H1 (cell line): ENCODE measurements around the gene C2orf42. TPM values are rescaled to one million over a fixed set of nuclear protein-coding genes. Genes with fewer than 3 reads are reported as not detected.

Source experiments
- BACH1 ChIP-seq: IDR thresholded peaks from 2 replicates; pipeline ENCODE4 v1.6.1; 2012; ENCODE audit warnings: low read length, improper control_type of control experiment
- CEBPB ChIP-seq: IDR thresholded peaks from 2 replicates; pipeline ENCODE4 v1.6.1; 2012; ENCODE audit warnings: low read depth, low read length
- NANOG ChIP-seq: IDR thresholded peaks from 2 replicates; pipeline ENCODE4 v1.6.1; 2011; ENCODE audit warnings: low read length, low read depth, mild to moderate bottlenecking, inconsistent platforms; ENCODE audit not compliant: insufficient read depth, poor library complexity, severe bottlenecking
- NRF1 ChIP-seq: IDR thresholded peaks from 2 replicates; pipeline ENCODE4 v1.6.1; 2011; ENCODE audit warnings: mild to moderate bottlenecking, low read depth, low read length, improper control_type of control experiment
- RXRA ChIP-seq: IDR thresholded peaks from 2 replicates; pipeline ENCODE4 v1.6.1; 2011; ENCODE audit warnings: low read depth, mild to moderate bottlenecking, low read length, moderate library complexity; ENCODE audit not compliant: insufficient read depth
- SP1 ChIP-seq: IDR thresholded peaks from 2 replicates; pipeline ENCODE4 v1.6.1; 2011; ENCODE audit warnings: low read depth, low read length
- TAF1 ChIP-seq: IDR thresholded peaks from 2 replicates; pipeline ENCODE4 v1.6.1; 2011; ENCODE audit warnings: mild to moderate bottlenecking, low read depth, low read length
- polyA plus RNA-seq, 7 experiments: library from polyadenylated mRNA; depleted of rRNA in 3 of 7; stranded (reverse) in 5 of 7; unstranded in 2 of 7; fragments of >200 nt in 5 of 7; fragments of 200-250 nt in 2 of 7; gene quantifications; 1 replicate in 5 of 7; 2 replicates in 1 of 7; 4 replicates in 1 of 7; pipeline versions ENCODE4 v1.2.1 to v1.2.3, GENCODE V29; 2011 to 2013; ENCODE audit warnings: missing spikeins in 2 of 7, mixed read lengths in 2 of 7
- total RNA-seq: library from RNA; stranded (reverse); fragmentation: NEBNext Ultra II Directional; extraction: Animal tissue kit (Norgen Biotek cat#: 25700); gene quantifications from 2 replicates; pipeline ENCODE4 v1.2.1, GENCODE V29; 2021
- TF ChIP-seq, protein P1 (sequence below): fragments of 300-600 bp; sonication (generic); IDR thresholded peaks from 2 replicates; pipeline ENCODE4 v1.7.1; 2012; ENCODE audit warnings: low read length, moderate library complexity, mild to moderate bottlenecking, inconsistent platforms; ENCODE audit not compliant: insufficient replicate concordance
- TF ChIP-seq, protein P2 (sequence below): IDR thresholded peaks from 2 replicates; pipeline ENCODE4 v1.6.1; 2012; ENCODE audit warnings: low read length, inconsistent platforms

Gene C2orf42
- total and polyA plus RNA-seq, 2 of the 8 experiments (the other 6 are each of a cell fraction or from before 2014, with no cell fraction given): 3.9 to 10.7 TPM

- TF ChIP-seq, protein P1, sequence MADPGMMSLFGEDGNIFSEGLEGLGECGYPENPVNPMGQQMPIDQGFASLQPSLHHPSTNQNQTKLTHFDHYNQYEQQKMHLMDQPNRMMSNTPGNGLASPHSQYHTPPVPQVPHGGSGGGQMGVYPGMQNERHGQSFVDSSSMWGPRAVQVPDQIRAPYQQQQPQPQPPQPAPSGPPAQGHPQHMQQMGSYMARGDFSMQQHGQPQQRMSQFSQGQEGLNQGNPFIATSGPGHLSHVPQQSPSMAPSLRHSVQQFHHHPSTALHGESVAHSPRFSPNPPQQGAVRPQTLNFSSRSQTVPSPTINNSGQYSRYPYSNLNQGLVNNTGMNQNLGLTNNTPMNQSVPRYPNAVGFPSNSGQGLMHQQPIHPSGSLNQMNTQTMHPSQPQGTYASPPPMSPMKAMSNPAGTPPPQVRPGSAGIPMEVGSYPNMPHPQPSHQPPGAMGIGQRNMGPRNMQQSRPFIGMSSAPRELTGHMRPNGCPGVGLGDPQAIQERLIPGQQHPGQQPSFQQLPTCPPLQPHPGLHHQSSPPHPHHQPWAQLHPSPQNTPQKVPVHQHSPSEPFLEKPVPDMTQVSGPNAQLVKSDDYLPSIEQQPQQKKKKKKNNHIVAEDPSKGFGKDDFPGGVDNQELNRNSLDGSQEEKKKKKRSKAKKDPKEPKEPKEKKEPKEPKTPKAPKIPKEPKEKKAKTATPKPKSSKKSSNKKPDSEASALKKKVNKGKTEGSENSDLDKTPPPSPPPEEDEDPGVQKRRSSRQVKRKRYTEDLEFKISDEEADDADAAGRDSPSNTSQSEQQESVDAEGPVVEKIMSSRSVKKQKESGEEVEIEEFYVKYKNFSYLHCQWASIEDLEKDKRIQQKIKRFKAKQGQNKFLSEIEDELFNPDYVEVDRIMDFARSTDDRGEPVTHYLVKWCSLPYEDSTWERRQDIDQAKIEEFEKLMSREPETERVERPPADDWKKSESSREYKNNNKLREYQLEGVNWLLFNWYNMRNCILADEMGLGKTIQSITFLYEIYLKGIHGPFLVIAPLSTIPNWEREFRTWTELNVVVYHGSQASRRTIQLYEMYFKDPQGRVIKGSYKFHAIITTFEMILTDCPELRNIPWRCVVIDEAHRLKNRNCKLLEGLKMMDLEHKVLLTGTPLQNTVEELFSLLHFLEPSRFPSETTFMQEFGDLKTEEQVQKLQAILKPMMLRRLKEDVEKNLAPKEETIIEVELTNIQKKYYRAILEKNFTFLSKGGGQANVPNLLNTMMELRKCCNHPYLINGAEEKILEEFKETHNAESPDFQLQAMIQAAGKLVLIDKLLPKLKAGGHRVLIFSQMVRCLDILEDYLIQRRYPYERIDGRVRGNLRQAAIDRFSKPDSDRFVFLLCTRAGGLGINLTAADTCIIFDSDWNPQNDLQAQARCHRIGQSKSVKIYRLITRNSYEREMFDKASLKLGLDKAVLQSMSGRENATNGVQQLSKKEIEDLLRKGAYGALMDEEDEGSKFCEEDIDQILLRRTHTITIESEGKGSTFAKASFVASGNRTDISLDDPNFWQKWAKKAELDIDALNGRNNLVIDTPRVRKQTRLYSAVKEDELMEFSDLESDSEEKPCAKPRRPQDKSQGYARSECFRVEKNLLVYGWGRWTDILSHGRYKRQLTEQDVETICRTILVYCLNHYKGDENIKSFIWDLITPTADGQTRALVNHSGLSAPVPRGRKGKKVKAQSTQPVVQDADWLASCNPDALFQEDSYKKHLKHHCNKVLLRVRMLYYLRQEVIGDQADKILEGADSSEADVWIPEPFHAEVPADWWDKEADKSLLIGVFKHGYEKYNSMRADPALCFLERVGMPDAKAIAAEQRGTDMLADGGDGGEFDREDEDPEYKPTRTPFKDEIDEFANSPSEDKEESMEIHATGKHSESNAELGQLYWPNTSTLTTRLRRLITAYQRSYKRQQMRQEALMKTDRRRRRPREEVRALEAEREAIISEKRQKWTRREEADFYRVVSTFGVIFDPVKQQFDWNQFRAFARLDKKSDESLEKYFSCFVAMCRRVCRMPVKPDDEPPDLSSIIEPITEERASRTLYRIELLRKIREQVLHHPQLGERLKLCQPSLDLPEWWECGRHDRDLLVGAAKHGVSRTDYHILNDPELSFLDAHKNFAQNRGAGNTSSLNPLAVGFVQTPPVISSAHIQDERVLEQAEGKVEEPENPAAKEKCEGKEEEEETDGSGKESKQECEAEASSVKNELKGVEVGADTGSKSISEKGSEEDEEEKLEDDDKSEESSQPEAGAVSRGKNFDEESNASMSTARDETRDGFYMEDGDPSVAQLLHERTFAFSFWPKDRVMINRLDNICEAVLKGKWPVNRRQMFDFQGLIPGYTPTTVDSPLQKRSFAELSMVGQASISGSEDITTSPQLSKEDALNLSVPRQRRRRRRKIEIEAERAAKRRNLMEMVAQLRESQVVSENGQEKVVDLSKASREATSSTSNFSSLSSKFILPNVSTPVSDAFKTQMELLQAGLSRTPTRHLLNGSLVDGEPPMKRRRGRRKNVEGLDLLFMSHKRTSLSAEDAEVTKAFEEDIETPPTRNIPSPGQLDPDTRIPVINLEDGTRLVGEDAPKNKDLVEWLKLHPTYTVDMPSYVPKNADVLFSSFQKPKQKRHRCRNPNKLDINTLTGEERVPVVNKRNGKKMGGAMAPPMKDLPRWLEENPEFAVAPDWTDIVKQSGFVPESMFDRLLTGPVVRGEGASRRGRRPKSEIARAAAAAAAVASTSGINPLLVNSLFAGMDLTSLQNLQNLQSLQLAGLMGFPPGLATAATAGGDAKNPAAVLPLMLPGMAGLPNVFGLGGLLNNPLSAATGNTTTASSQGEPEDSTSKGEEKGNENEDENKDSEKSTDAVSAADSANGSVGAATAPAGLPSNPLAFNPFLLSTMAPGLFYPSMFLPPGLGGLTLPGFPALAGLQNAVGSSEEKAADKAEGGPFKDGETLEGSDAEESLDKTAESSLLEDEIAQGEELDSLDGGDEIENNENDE: no peak
- peak; percentile 93 for TF ChIP-seq TAF1
- no peak for TF ChIP-seq NRF1
- no peak for TF ChIP-seq RXRA
- TF ChIP-seq CEBPB: no peak
- no peak for TF ChIP-seq NANOG
- no peak for TF ChIP-seq BACH1
- TF ChIP-seq, protein P2, sequence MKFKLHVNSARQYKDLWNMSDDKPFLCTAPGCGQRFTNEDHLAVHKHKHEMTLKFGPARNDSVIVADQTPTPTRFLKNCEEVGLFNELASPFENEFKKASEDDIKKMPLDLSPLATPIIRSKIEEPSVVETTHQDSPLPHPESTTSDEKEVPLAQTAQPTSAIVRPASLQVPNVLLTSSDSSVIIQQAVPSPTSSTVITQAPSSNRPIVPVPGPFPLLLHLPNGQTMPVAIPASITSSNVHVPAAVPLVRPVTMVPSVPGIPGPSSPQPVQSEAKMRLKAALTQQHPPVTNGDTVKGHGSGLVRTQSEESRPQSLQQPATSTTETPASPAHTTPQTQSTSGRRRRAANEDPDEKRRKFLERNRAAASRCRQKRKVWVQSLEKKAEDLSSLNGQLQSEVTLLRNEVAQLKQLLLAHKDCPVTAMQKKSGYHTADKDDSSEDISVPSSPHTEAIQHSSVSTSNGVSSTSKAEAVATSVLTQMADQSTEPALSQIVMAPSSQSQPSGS: peak; percentile 31; the same call in 1 of the 2 replicates
- TF ChIP-seq SP1: no peak
These were observed 67.6 kb downstream of the C2orf42 start (continued) for GRCh38 chr2:70123051-70123828.
